Stimulated activated CD8-positive, alpha-beta memory T cell treated with anti-CD3 and anti-CD28 coated beads, Interleukin-4, amount 100 ng/mL, for 48 hours (primary cell): ENCODE data around the gene METTL24.
A peak's percentile ranks its signal among the peaks of the same experiment; 100 is the strongest.

Source experiments
- DNase-seq: peaks from one replicate; pipeline ENCODE4 v3.0.0-alpha.2; 2020

The METTL24 gene

DNA sequence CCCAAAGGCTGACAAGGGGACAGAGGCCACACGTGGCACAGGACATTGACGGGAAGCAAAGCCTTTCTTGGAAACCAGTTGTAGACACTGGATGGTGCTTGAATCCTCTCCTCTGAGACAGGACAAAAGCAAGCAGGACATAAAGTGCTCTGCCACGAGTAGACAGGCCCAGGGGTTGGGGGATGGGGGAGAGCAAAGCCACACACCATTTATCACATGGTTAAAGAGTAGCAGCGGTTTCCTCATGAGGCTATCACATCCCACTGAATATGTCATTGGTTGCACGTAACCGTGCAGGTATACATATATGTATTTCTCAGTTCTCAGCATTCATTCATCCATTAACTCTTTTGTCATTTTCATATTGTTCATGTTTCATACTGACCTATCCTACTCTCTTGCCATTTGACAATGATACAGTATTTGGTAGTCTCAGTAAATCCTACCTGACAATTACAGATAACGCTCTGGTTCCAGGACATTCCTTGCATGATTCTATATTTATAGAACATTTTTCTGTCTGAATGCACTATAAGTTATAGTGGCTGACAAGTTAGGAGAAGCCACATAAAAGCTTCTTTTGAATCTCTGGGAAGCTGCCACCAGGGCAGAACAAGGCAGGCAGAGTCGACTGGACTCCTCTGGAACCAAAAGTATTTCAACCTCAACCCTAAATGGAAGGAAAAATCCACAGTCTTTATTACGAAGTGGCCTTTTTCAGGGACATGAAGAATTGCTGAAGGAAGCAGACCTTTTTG, 23.5 kb downstream of the METTL24 start:
- no peak for DNase-seq

DNA sequence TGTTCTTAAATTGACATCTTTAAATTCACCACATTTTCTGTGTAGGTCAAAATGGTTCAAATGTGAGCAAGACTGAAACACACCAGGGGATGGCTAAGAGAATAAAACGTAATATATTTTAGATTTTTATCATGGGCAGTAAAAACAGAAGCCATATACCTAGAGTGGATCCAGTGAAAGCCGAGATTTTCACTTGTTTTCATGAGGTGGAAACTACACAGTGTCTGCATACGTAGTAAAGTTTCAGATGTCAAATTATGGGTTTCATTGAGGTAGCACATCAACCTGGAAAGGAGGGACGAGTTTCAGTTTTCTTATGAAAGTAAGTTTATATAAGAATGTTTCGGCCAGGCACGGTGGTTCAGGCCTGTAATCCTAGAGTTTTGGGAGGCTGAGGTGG, 25.9 kb downstream of the METTL24 start:
- no peak for DNase-seq

DNA sequence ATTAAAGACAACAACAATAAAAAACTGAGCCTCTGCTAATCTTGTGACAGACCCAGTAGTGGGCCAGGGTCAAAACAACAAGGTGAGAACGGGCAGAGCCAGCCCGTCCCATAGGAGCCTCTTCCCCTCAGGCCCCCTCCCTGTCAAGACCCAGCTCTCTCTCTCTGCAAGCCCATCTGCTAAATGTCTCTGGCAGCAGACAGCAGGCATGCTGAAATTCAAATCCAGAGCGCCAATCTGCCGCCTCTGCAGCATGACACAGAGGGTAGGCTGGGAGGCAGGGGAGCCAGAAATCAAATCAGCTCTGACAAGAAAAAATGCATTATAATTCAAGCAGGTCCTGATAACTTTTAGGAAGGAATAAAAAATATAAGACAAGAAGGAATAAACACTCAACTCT, 26.3 kb downstream of the METTL24 start:
- DNase-seq = peak; percentile 27

DNA sequence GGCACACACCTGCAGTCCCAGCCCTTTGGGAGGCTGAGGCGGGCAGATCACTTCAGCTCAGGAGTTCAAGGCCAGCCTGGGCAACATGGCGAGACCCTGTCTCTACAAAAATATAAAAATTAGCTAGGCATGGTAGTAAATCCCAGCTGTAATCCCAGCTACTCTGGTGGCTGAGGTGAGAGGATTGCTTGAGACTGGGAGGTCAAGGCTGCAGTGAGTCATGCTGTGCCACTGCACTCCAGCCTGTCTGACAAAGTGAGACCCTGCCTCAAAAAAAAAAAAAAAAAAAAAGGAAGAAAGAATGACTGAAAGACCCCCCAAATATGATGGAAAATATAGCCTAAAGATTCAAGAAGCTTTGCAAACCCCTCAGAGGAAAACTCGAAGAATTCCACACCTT, 26.8 kb downstream of the METTL24 start:
- no peak for DNase-seq

DNA sequence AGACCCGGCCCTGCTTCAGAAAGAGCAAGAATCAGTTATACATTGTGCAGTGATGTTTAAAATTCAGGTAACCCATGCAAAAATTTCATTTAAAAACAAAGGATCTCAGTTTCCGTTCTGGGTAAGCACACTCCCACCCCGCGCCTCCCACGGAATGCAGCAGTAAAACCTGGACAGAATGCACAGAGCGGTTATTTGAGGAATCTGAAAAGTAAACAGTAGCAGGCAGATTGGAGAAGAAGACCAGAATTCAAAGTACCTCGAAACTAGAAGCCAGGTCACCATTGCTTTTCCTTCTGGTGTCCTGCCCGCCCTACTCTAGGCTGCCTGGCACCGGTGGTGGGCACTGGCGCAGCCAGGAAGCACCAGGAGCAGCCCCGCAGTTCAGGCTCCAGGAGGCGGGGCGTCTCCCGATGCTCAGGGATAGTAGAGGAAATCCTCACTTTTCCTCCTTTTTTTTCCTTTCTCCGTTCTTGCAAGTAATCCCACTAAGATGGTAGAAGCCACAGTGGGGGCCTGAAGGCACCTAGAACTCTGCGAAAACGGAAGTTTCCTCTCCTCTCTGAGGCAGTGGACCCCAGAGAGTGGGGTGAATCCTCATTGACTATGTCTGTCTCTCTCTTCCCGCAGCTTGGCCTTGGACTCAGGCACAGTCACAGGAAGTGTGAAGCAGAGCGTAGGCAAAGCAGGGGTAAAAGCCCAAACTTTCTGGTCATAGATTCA, 28.3 kb downstream of the METTL24 start:
- DNase-seq = no peak

DNA sequence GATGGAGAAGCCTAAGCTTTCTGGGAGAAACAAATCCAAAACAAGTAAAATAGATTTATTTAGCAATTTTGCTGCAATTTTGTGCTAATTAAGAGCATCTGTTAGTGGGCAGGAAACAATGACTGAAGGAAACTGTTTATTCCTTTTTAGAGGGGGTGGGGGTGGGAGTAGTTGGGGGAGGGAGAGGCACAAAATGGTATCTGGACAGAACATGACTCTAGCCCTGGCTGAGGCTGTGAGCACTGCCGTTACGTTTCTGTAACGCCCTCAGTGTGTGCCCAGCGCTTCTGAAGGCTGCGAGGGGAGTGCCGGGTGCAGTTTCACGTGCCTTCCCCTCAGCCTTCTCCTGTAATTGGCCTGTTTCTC, 28.8 kb downstream of the METTL24 start:
- no peak for DNase-seq

DNA sequence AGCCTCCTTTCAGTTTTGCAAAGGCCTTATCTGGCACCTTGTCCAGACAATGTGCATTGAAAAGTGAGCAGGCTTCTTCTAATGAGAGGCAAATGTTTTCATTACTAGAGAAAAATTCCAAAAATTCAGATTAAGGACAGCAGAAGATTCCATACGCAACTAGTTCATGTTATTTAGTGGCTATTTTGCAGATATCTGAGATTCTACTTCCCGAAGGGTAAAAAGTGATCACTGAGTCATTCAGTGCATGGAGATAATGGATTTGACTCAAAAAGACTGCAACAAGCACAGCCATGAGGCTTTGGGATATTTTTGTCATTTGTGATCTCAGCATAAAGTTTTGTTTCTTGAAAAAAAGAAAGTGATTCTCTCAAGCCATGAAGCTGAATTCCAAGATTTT, 29.9 kb downstream of the METTL24 start:
- DNase-seq = no peak

DNA sequence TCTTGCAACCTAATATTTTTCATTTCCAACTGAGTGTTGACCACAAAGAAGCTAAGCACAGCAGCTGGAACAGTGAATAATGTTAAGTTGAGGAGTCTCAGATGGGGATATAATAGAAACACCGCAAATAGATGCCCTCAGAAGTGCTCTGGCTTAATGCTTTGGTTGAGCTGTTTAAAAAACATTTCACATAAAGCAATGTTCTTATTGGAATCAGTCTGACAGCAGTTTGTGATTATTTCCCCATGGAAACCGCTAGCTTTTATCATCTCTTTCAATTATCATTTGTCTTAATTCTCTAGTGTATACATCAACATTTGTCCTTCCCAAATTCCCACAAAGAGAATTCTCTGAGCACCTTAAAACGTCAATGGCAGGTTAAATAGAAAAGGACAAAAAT, 30.8 kb downstream of the METTL24 start:
- DNase-seq = no peak

DNA sequence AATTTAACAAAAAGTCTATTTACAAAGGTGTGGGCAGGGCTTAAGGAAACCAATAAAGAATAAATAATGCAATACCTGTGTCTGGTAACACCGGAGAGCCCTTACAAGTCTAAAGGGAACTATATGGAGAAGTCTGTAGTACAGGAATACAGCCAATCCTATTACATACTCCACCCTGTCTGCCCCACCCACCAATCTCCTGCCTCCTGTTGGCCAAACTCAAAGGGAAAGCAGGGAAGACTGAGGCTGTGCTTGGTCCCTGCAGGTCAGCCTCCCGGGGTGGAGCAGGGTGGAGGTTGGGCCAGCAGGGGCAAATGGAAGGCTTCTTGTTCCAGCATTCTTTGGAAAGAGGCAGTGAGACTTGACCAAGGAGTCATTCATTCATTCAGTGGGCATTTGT, 31.5 kb downstream of the METTL24 start:
- no peak for DNase-seq

DNA sequence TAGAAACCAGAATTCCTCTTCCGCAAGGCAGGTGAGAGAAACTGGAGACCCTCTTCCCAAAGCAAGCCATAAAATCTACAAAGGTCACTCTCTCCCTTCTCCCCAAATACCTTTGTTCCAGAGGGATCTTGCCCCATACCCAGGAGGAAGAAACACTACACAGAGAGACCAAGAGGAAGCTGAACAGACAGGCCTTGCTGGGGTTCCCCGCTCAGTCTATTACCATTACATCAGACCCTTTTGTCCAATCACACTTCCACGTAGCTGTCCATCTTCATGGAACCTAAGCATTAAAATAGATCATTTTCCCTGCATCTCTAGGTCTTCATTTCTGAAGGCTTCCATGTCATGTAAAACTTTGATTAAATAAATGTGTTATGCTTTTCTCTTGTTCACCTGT, 32.1 kb downstream of the METTL24 start:
- no peak for DNase-seq

DNA sequence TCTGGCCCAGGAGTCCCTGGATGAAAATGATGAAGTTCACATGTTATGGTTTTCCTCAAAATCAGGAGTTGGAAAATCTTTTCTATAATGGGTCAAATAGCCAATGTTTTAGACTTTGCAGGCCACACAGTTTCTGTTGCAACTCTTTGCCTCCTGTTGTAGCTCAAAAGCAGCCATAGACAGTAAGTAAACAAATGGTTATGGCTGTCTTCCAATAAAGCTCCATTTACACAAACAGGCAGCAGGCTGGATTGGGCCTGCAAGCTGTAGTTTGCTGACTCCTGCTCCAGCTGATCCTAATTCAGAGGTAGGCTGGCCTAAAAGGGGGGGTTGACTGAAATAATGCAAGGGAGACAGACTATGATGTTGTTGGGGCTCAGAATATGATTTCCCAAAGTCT, 33.0 kb downstream of the METTL24 start:
- no peak for DNase-seq

DNA sequence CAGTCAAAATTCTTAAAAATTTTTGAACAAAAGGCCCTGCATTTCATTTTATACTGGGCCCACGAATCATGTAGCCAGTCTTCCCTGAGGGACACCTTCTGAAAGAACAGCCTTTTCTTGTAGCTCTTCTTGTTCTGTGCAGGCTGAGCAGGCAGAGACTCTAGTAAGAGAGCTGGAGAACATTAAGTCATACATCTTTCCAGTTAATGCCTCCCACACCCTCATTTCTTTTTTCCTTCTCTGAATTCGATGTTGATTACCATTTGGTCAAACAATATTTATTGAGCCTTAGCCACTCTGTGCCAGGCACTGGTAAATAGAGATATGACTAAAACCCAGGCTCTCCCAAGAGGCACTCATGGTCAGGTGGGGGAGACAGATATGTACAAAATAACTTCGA, 33.6 kb downstream of the METTL24 start:
- no peak for DNase-seq

DNA sequence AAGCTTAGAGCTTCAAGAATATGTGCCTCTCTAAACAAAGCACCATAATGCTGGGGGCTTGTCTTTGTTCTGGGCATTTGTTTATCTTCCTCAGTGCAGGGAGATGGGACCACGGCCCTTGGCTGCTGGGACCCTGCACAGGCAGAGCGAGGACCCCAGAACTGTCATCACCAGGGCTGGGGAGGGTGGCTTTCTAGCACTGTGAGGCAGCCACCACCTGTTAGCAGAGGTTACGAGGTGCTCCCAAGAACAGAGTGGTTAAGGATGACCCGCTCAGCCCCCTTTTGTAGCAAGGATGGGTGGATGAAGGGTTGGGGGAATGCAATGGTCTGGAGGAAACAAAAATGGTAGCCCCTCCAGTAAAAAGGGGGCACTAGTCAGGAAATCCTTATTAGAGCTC, 34.9 kb downstream of the METTL24 start:
- DNase-seq = no peak

DNA sequence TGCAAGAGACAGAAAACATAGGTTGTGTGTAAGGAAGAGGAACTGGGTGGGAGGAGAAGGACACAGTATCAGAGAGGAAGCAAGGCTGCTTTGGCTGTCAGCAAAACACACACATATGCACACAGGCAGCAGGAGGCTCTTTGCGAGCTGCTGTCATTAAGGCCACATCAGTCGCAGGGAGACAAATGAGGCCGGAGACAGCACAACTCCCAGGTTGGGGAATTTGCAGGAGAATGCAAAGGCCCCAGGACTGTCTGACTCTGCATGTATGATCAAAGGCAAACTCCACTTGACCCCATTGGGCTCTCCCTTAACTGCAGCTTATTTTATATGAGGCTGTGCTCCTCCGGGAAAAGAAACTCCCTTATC, 35.3 kb downstream of the METTL24 start:
- no peak for DNase-seq

DNA sequence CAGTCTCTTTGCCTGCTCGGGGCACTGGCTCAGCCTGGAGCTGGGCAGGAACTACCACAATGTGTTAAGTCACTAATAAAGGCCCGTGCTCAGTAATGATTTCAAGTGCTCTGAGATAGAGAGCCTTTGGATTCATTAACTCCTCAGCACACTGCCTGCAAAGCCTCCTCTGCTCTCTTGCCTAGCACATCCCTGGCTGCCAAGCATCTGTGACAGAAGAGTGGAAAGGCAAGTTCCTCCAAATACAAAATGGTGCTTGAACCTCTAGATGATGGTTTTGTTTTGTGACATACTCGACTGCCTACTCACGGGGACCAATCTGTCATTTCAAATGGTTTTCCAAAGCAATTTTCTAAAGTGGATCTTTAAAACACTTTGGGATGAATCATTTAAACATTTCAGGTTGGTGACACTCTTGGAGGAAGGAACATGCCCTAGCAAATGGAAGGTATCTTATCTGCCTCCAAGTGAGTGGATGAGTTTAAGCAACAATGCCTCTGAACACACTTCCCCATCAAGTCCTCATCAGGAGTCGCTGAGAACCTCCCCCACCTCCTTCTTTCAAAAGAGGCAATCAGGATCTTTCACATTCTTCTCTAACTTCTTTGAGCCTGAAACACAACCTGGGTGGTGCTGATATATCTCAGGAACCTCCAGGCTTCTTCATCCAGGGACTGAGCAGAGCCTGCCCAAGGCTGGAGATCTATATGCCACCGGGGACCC, 35.8 kb downstream of the METTL24 start:
- no peak for DNase-seq

DNA sequence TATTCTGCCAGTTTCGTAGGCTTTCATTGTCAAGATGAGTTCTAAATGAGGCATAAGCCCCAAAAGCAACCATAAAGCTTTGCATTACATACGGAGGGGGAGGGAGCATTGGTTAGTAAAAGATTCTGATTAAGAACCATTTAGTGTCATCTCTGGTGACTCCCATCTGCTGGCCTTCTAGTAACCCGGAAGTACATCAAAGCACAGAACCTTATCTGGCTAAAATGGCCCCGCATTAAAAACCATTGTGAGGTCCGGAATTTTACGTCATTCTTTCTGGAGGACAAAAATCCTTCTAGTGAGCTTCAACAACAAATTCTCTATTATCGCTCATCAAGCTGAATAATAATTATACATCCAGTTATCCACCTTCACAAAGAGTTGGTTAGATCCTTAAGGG, 37.8 kb downstream of the METTL24 start:
- DNase-seq = no peak

DNA sequence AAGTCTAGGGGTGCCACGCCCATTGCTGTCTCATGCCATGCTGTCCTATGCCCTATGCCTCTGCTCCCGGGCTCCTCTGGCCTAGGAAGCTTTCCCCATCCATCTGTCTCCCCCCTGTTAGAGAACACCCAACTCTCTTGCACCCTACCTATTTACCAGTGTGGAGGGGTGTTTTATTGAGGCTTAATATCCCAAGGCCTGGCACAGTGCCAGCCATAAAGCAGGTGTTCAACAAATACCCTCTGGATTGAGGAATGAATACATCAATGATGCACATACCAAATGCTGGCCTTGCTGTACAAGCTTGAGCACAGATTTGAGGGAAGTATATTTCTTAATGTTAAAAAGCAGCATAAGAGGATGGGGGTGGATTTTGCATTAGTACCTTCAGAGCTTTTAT, 38.3 kb downstream of the METTL24 start:
- DNase-seq = no peak

DNA sequence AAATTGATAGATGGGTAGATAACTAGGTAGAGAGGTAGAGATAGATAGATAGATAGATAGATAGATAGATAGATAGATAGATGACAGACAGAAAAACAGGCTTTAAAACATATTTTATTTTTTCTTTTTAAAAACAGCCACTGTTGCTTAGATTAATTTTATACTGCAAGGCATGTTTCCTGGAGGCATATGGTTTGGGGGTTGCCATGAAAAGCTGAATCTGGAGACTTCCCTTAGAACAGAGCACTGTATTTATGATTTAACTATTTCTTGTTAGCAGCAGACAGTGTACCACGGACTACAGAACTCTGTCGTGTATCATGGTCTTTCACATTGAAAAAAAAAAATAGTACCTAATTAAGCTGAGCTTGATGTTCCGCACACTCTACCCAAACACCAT, 38.8 kb downstream of the METTL24 start:
- DNase-seq = no peak

DNA sequence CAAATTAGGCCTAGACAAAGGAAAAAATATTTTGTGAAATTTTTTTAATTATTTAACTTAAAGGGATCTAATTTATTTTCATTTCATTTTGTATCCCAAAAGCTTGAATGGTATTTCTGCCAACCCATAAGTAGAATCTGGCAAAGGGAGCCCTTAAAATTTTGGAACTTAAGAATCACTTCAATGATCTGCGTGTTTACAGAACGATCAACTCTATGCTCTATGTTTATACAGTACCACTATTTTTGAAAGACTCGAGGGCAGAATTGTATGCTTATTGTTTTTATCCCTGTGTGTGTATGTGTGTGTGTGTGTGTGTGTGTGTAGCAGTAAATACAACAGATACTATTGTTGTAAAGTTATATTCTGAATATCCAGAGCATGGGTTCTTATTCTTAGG, 39.2 kb downstream of the METTL24 start:
- no peak for DNase-seq

DNA sequence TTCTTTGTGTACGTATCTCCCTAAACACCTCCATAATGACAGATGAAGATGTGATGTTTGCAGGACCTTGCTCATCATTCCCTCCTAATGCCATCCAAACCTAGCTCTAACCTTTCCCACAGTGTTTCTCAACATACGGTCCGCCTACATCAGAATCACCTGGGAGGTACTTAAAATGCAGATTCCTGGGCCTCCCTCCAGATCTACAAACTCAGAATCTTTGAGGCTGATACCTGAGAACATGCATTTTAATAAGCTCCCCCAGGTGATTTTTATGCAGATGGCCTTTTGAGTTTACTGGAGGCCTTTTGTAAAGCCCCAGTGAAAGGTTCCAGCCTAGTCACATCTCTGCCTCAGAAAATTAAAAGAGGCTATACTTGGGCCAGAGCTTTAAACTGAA, 40.5 kb downstream of the METTL24 start:
- no peak for DNase-seq

DNA sequence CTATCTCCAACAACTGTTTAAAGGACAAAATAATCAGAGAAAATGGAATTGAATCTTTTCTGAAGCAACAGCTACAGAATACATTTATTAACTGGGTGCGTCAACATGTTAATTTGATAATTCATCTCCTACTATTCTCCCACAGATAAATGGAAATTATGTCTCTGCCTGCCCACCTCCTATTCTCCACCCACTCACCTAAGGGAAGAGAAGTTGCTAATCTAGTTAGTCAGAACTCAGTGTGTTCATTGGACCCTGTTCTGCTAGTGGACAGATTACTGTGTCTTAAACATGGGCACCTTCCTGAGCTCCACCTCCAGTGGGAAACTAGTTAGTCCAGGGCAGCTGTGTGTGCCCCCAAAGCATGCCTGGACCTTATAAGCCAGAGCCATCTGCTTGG, 41.0 kb downstream of the METTL24 start:
- no peak for DNase-seq

DNA sequence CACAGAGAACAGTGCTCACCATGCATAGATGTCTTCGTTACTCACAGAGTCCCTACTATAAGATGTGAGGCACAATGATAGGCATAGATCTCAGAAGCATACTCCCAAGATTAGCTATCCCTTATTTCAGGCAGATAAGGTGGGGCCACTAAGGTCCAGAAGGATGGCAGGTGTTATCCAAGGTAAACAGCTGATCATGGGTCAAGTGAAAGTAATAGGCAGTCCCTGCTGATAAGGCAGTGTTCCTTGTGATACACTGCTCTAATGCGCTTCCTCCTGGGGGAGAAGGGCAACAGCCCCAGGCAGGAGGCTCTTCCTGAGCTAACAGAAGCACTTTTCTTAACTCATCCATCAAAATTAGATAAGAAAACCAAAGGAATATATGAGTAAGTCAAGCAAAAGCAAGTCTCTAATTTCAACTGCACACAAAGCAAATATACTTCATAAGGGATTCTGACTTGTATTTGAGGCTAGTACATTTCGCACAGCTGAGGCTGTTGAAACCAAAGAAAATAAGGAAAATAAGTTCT, 42.2 kb downstream of the METTL24 start:
- DNase-seq = no peak

DNA sequence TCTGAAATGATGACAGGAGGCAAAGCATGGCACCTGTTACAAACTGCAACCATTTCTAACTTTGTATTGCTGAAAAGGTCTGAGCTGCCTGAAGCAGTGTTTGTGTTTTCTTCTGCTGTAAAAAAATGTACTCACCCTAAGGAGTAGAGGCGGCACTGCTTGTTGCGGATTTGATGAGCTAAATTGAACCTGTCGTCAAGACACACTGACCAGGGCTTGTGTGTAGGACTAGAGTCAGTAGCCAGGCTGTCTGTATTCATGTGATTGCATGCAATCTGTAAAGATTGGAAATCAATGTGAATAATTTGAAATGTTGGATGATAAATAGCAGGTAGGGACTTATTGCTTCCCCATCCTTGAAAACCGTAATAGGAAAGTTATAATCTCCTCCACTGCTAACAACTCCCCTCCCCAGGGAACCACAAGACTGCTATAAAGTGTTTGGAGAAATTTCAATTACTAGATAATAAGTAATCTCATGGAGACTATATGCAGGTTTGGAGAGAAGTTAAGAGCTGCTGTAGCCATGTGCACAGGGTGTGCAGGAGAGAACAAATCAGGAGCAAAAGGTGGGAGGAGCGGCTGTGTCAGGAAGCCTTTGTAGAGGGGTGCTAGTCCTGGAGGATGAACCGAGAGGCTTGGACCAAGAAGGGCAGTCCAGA, 42.8 kb downstream of the METTL24 start:
- no peak for DNase-seq
